K562 (cell line): ENCODE results near the gene MBD6. TPM values are rescaled to one million over a fixed set of nuclear protein-coding genes. Genes with fewer than 3 reads are reported as not detected.
A peak's percentile ranks its signal among the peaks of the same experiment; 100 is the strongest.

Experiments used
- CHD4 ChIP-seq: fragments of 200-600 bp; sonication (generic); IDR thresholded peaks from 3 replicates; pipeline ENCODE4 v1.6.1; 2012; ENCODE audit warnings: low read depth, mild to moderate bottlenecking, mixed read lengths, low read length, inconsistent platforms; ENCODE audit not compliant: insufficient read depth, insufficient replicate concordance, poor library complexity, severe bottlenecking
- ELF2 ChIP-seq: fragments of 250-450 bp; sonication (Bioruptor Pico); IDR thresholded peaks from 2 replicates; pipeline ENCODE4 v1.5.0; 2021; ENCODE audit warnings: mild to moderate bottlenecking
- HCFC1 ChIP-seq: IDR thresholded peaks from 2 replicates; pipeline ENCODE4 v1.6.1; 2012; ENCODE audit warnings: low read depth, low read length, improper control_type of control experiment
- HMGN3 ChIP-seq: IDR thresholded peaks from 2 replicates; pipeline ENCODE4 v1.6.1; 2011; ENCODE audit warnings: borderline replicate concordance, low read depth, mild to moderate bottlenecking, mixed read lengths, low read length; ENCODE audit not compliant: insufficient read length; ENCODE audit errors: extremely low read depth
- KDM5B ChIP-seq: fragments of 200-600 bp; sonication (generic); IDR thresholded peaks from 2 replicates; pipeline ENCODE4 v1.6.1; 2012; ENCODE audit warnings: low read depth, mild to moderate bottlenecking, moderate library complexity, low read length, control low read depth, inconsistent platforms; ENCODE audit not compliant: insufficient replicate concordance
- PML ChIP-seq: IDR thresholded peaks from 2 replicates; pipeline ENCODE4 v1.6.1; 2012; ENCODE audit warnings: low read length, inconsistent platforms
- SUPT5H ChIP-seq: fragments of 450-650 bp; IDR thresholded peaks from 2 replicates; pipeline ENCODE4 v1.6.1; 2016
- TGIF2 ChIP-seq: sonication (generic); formaldehyde crosslinking; IDR thresholded peaks from 2 replicates; pipeline ENCODE4 v1.8.1; 2022; ENCODE audit warnings: mild to moderate bottlenecking, missing genetic modification reagents, moderate library complexity
- ZKSCAN8 ChIP-seq: fragments of 200-800 bp; sonication (Bioruptor generic); IDR thresholded peaks from 2 replicates; pipeline ENCODE4 v1.6.1; 2016; ENCODE audit warnings: missing genetic modification characterization, missing compliant biosample characterization
- ZNF778 ChIP-seq: fragments of 450-650 bp; formaldehyde crosslinking; IDR thresholded peaks from 2 replicates; pipeline ENCODE4 v1.4.0; 2020; ENCODE audit warnings: mild to moderate bottlenecking, moderate library complexity
- polyA plus RNA-seq, 8 experiments: library from polyadenylated mRNA; depleted of rRNA in 4 of 8; stranded (reverse) in 5 of 8; unstranded in 3 of 8; fragments of >200 nt; fragmentation: Nextera tagmentation in 2 of 8; fragmentation: Illumina TruSeq in 1 of 8; extraction: Ambion mirVana in 2 of 8; extraction: Trizol in 1 of 8; gene quantifications; 2 replicates each; pipeline versions ENCODE4 v1.2.1 to v1.2.3, GENCODE V29; 2011 to 2014; ENCODE audit warnings: inconsistent platforms in 1 of 8, missing spikeins in 1 of 8
- total RNA-seq, 7 experiments: library from RNA; depleted of rRNA in 6 of 7; stranded (reverse); fragments of >200 nt in 6 of 7; fragmentation: Illumina TruSeq in 2 of 7; extraction: Trizol in 2 of 7; gene quantifications; 2 replicates each; pipeline versions ENCODE4 v1.2.1 to v1.2.3, GENCODE V29; 2011 to 2021; ENCODE audit warnings: low replicate concordance in 1 of 7
- TF ChIP-seq, protein P1 (sequence below): sonication (generic); formaldehyde crosslinking; IDR thresholded peaks from 2 replicates; pipeline ENCODE4 v1.8.0; 2022; ENCODE audit warnings: missing genetic modification reagents, mild to moderate bottlenecking, moderate library complexity, borderline replicate concordance
- TF ChIP-seq, protein P2 (sequence below): fragments of 250-450 bp; sonication (Bioruptor Pico); IDR thresholded peaks from 2 replicates; pipeline ENCODE4 v1.6.1; 2021; ENCODE audit warnings: mild to moderate bottlenecking
- TF ChIP-seq, protein P3 (sequence below), 2 experiments: fragments of 200-800 bp in 1 of 2; sonication (Bioruptor generic) in 1 of 2; sonication (generic) in 1 of 2; formaldehyde crosslinking in 1 of 2; IDR thresholded peaks in 1 of 2; conservative IDR thresholded peaks in 1 of 2; 2 replicates each; pipeline versions ENCODE4 v1.5.0 to v1.6.1; 2016 to 2020; ENCODE audit warnings: missing compliant biosample characterization in 1 of 2, missing genetic modification characterization in 1 of 2, missing genetic modification reagents in 1 of 2
- TF ChIP-seq, protein P4 (sequence below), 2 experiments: fragments of 450-650 bp; IDR thresholded peaks; 2 replicates each; pipeline ENCODE4 v1.6.1; 2018; ENCODE audit warnings: mild to moderate bottlenecking in 2 of 2, low read depth in 1 of 2; ENCODE audit not compliant: partially characterized antibody in 2 of 2
- TF ChIP-seq, protein P5 (sequence below): fragments of 450-650 bp; IDR thresholded peaks from 2 replicates; pipeline ENCODE4 v1.6.1; 2016
- TF ChIP-seq, protein P6 (sequence below): fragments of 450-650 bp; IDR thresholded peaks from one replicate; pipeline ENCODE4 v1.6.1; 2018; ENCODE audit warnings: mild to moderate bottlenecking, moderate library complexity; ENCODE audit not compliant: partially characterized antibody

MBD6 gene
- total and polyA plus RNA-seq, 9 of the 15 experiments (the other 6 are each of a cell fraction or from before 2014, with no cell fraction given): 2.0 to 54.8 (median 3.8) TPM

DNA sequence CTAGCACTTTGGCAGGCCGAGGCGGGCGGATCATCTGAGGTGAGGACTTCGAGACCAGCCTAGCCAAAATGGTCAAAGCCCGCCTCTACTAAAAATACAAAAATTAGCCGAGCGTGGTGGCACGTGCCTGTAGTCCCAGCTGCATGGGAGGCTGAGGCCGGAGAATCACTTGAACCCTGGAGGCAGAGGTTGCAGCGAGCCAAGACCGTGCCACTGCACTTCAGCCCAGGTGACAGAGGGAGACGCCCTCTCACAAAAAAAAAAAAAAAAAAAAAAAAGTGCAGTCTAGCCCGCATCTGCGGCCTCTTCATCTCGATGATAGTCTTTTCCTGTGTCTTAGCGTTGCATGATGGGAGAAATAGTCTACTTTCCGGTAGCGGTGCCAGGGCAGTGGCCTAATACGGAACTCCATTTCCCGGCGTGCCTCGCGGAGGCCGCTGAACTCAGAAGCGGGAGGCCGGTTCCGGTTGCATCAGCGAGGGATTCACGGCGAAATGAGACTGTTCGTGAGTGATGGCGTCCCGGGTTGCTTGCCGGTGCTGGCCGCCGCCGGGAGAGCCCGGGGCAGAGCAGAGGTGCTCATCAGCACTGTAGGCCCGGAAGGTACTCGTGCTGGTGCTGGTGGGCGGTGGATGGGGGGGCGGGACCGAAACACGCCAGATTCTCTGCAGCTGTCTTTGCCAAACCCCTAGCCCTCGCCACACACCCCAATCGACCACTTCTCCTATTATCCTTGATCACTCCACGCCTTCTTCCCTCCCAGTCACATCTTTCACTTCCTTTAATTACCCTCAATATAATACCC lies 34.8 kb upstream of the MBD6 start, which contains the start of gene MARS1 (continued):
- TF ChIP-seq ELF2 (CRISPR knock-in tag) (0 out of 2 replicates have a peak, but pooled peaks have one; percentile 44), CHD4 (no peak), HMGN3 (peak; percentile 29), TGIF2 (CRISPR knock-in tag) (no peak), PML (no peak), ZNF778 (CRISPR knock-in tag) (no peak), ZKSCAN8 (no peak), KDM5B (peak; percentile 70), SUPT5H (peak; percentile 91), HCFC1 (peak; percentile 97)
- TF ChIP-seq, protein P1, sequence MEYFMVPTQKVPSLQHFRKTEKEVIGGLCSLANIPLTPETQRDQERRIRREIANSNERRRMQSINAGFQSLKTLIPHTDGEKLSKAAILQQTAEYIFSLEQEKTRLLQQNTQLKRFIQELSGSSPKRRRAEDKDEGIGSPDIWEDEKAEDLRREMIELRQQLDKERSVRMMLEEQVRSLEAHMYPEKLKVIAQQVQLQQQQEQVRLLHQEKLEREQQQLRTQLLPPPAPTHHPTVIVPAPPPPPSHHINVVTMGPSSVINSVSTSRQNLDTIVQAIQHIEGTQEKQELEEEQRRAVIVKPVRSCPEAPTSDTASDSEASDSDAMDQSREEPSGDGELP: peak; percentile 88
- TF ChIP-seq, protein P2, sequence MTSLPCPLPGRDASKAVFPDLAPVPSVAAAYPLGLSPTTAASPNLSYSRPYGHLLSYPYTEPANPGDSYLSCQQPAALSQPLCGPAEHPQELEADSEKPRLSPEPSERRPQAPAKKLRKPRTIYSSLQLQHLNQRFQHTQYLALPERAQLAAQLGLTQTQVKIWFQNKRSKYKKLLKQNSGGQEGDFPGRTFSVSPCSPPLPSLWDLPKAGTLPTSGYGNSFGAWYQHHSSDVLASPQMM: no peak
- TF ChIP-seq, protein P3, sequence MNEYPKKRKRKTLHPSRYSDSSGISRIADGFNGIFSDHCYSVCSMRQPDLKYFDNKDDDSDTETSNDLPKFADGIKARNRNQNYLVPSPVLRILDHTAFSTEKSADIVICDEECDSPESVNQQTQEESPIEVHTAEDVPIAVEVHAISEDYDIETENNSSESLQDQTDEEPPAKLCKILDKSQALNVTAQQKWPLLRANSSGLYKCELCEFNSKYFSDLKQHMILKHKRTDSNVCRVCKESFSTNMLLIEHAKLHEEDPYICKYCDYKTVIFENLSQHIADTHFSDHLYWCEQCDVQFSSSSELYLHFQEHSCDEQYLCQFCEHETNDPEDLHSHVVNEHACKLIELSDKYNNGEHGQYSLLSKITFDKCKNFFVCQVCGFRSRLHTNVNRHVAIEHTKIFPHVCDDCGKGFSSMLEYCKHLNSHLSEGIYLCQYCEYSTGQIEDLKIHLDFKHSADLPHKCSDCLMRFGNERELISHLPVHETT (CRISPR knock-in tag; conservative IDR thresholded peaks at IDR 0.05 in 1 of 2, IDR thresholded peaks at IDR 0.05 in 1 of 2): peak in 1 of 2 experiments; percentile 95; a peak in 2 of 4 replicates
- TF ChIP-seq, protein P4, sequence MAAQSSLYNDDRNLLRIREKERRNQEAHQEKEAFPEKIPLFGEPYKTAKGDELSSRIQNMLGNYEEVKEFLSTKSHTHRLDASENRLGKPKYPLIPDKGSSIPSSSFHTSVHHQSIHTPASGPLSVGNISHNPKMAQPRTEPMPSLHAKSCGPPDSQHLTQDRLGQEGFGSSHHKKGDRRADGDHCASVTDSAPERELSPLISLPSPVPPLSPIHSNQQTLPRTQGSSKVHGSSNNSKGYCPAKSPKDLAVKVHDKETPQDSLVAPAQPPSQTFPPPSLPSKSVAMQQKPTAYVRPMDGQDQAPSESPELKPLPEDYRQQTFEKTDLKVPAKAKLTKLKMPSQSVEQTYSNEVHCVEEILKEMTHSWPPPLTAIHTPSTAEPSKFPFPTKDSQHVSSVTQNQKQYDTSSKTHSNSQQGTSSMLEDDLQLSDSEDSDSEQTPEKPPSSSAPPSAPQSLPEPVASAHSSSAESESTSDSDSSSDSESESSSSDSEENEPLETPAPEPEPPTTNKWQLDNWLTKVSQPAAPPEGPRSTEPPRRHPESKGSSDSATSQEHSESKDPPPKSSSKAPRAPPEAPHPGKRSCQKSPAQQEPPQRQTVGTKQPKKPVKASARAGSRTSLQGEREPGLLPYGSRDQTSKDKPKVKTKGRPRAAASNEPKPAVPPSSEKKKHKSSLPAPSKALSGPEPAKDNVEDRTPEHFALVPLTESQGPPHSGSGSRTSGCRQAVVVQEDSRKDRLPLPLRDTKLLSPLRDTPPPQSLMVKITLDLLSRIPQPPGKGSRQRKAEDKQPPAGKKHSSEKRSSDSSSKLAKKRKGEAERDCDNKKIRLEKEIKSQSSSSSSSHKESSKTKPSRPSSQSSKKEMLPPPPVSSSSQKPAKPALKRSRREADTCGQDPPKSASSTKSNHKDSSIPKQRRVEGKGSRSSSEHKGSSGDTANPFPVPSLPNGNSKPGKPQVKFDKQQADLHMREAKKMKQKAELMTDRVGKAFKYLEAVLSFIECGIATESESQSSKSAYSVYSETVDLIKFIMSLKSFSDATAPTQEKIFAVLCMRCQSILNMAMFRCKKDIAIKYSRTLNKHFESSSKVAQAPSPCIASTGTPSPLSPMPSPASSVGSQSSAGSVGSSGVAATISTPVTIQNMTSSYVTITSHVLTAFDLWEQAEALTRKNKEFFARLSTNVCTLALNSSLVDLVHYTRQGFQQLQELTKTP (IDR thresholded peaks at IDR 0.05; ENCODE audit: low read depth in 1 of 2, partially characterized antibody in 2 of 2): peak in 1 of 2 experiments; percentile 97
- TF ChIP-seq, protein P5, sequence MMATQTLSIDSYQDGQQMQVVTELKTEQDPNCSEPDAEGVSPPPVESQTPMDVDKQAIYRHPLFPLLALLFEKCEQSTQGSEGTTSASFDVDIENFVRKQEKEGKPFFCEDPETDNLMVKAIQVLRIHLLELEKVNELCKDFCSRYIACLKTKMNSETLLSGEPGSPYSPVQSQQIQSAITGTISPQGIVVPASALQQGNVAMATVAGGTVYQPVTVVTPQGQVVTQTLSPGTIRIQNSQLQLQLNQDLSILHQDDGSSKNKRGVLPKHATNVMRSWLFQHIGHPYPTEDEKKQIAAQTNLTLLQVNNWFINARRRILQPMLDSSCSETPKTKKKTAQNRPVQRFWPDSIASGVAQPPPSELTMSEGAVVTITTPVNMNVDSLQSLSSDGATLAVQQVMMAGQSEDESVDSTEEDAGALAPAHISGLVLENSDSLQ: peak; percentile 54
- TF ChIP-seq, protein P6, sequence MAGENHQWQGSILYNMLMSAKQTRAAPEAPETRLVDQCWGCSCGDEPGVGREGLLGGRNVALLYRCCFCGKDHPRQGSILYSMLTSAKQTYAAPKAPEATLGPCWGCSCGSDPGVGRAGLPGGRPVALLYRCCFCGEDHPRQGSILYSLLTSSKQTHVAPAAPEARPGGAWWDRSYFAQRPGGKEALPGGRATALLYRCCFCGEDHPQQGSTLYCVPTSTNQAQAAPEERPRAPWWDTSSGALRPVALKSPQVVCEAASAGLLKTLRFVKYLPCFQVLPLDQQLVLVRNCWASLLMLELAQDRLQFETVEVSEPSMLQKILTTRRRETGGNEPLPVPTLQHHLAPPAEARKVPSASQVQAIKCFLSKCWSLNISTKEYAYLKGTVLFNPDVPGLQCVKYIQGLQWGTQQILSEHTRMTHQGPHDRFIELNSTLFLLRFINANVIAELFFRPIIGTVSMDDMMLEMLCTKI: no peak
